Measurements from ENCODE around the gene SCML1.

The SCML1 gene

DNA sequence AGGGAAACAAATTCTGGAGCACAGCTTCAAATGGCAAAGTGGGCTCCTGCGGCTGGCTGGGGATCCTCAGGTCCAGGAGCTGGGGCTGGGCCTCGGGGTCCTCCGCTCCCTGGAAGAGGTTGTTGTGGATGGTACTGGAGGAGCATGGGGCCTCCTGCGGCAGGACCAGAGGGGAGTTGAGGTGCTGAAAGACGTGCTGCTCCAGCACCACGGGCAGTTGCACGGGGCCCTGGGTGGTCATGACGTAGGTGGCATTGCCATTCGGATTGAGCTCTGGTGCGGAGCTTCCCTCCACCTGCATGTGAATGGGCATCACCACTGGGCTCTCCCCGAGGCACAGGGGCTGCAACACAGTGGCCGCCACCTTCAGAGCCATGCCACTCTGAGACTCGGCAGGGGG lies 64.1 kb downstream of the SCML1 start:
- no peak for DNase-seq

DNA sequence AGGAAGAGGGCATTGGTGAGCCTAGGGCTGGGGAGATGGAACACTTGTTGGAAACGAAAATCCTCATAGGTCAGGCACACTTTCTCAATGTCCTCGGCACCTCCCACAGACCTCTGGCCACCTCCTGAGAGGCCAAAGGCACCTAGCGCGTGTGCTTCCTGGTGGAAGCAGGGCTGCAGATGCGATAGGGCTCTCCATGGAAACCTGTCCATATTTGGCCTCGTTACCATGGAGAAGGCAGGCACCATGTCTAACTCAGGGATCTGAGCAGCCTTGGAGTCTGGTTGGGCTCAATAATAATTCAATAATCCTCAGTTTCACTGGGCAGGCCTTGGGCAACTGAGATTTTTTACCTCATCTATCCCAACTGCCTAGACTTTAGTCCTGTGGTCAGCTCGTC lies 65.5 kb downstream of the SCML1 start:
- DNase-seq = no peak

DNA sequence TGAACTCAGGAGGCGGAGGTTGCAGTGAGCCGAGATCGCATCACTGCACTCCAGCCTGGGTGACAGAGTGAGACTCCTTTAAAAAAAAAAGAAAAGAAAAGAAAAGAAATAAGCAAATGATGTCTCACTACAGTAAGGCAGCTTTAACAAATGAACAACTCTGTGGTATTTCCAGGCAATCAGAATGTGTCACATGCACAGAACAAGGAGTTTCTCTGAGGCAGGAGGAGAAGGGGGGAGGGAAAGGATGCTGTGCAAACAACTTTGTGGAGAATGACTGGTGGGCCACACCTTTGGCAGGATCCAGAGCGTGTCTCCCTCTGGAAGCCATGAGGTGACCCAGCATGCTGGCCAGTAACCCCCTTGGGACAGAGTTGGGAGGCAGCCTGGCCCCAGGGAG lies 66.2 kb downstream of the SCML1 start:
- DNase-seq = no peak
